NCI-H1105 treated with DMSO at 0.1 percent for 48 hours (cell line): Measurements from ENCODE around the gene ATAT1.
"Not testable (repeated sequence)": the region's sequence is repeated elsewhere in the genome, so short reads cannot be mapped to it uniquely, and the experiment has no call there.

Source experiments
- DNase-seq: peaks from one replicate; lab custom pipeline; 2025; lab: John Stamatoyannopoulos, UW

ATAT1 gene

DNA sequence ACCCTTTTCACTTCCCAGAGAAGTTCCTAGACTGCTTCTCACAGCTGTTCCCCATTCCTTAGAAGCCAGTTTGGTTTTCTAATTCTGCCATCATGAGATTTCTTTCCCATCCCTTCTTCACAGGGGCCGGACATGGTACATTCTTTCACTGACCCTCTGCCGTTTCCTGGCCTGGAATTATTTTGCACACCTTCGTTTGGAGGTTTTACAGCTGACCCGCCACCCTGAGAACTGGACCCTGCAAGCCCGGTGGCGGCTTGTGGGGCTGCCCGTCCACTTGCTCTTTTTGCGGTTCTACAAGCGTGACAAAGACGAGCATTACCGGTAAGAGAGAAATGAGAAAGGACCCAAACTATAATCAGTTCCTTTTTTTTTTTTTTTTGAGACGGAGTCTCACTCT lies 24.5 kb downstream of the ATAT1 start:
- DNase-seq, result no peak

DNA sequence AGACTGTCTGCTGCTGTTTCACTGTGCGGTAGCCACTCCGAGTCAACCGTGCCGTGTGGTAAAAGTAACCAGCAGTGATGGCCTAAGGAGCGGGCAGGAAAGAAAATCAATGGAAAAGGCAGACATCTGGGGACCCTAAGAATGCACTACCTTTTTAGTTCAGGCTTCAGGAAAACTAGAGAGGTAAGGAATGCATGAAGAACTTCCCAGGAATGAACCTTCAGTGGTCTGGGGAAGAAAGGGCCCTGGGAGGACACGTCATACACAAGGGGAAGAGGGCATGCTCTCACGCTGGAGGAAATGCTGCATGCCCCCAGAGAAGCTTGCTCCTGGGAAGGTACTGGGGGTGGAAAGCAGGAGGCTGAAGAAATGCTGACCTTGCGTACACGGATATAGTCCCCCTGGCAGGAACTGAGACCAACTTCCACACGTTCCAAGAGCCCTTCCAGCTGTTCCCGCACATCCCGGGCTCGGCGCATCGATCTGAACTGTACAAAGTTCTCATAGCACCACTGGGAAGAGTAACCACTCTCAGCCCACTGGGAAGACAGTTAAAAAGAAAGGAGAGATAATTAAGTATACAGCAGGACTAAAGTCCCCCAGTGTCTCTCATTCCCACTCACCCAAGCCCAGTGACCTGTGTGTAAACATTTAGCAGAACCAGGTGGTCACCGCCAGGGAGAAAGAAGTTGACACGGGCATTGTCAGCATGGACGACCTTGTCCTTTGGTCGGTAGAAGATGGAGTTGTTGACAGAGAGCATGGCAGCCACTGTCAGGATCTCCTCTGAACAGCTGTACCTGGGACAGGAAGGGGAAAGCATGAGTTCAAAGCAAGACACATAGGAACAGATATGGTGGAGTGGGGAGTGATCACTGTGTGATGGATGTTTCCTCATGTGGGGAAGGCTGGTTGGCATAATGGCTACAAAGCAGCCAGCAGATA lies 28.4 kb downstream of the ATAT1 start:
- DNase-seq, result no peak

DNA sequence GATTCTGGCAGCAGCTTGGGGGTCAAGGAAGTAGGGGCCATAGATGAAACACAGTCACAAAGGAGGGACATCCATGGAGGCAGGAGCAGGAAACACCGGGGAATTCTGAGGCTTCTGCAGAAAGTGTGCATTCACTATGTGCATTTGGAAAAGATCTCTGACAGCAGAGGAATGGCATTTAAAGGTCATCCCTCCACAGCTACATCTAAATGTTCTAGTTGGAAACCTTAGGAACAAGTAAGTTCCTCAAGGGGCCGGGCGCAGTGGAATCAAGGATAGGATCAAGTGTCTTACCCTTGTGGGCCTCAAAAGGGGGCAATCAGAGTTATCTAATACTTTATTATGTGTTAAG lies 29.0 kb downstream of the ATAT1 start:
- DNase-seq, result no peak

DNA sequence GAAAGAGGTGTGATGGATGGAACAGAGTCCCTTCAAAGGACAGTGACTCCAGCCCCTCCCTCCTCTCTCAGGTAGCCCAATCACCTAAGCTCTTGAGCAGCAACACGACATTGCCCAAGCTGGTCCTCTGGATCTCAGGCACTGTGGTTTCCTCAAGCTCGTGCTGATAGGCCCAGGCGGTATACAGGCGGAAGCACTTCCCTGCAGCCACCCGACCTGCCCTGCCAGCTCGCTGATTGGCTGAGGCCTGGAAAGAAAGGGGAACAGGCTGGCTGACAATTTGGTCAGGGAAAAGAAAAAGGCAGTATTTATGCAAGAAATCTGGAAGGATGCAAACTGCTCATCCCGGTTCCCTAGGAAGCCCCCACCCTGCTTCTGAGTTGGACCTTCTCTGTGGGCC lies 29.8 kb downstream of the ATAT1 start:
- DNase-seq, result no peak

DNA sequence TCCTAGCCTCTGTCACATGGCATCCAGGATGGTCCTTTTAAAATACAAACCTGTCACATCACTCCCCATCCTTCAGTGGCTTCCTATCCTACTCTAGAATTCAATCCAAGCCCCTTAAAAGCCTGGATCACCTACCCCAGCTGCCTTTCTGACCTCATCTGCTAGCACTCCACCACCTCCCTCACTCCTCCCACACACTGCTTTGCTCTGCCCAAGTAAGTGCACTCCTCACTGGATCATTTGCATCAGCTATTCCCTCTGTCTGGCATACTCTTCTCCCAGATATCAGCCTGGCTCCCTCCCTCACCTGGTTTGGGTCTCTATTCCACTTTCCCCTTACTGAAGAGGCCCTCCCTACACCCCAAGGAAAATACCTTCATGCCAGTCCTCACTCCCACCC lies 30.8 kb downstream of the ATAT1 start:
- no peak for DNase-seq

DNA sequence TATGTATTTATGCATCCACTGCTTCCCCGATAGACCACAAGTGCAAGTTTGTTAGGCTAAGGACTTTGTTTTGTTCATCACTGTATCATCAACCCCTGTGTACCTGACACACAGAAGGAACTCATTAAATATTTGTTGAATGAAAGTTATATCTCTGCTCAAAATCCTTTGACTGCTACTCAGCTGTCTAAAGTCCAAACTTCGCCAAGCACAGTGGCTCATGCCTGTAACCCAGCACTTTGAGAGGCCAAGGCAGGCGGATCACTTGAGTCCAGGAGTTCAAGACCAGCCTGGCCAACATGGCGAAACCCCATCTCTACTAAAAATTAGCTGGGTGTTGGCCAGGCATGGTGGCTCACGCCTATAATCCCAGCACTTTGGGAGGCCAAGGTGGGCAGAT lies 31.2 kb downstream of the ATAT1 start:
- DNase-seq, result not testable (repeated sequence)

DNA sequence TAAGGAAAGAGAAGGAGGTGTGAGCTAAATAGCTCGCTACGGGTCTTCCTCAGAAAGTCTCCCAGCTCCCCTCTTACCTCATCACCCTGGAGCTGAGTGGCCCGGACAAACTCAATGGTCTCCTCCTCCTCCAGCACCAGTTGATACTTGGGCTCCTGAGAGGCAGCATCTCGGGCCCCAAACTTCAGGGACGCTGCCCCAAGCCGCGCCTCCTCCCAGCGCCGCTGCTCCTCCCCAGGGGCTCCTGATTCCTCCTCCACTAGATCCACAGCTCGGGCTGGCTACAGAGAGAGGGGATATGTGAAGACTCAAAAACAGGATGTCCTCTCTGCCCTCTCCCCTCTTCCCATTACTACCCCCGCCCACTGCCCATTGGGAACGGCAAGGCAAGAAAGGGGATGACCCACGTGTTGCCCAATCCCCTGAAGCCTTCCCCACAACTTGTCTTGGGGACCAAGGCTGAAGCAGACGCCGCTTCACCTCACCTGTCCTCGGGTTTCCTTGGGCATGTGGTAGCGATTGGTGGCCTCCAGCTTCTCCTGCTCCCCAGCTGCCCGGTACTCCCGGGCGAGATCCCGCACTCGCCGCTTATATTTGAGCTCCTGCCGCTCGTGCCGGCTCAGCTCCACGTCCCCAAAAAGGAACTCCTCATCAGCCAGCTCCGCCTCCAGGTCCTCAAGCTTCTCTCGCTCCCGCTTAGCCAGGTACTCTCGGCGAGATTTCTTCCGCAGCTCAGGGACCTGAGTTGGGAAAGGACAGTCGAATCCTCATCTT lies 38.5 kb downstream of the ATAT1 start:
- DNase-seq, result no peak

DNA sequence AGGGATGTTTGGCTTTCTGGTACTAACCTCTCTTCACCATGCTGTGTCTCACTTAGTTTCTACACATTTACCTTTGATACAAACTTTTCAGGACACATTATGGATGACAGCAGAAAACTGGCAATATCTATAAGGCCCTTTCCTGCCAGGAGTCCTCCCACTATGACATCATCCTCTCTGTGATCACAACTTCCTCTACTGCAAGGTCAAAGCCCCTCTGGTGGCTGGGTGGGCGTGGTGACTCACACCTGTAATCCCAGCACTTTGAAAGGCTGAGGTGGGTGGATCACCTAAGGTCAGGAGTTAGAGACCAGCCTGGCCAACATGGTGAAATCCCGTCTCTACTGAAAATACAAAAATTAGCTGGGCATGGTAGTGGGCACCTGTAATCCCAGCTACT lies 39.6 kb downstream of the ATAT1 start:
- not testable (repeated sequence) for DNase-seq

DNA sequence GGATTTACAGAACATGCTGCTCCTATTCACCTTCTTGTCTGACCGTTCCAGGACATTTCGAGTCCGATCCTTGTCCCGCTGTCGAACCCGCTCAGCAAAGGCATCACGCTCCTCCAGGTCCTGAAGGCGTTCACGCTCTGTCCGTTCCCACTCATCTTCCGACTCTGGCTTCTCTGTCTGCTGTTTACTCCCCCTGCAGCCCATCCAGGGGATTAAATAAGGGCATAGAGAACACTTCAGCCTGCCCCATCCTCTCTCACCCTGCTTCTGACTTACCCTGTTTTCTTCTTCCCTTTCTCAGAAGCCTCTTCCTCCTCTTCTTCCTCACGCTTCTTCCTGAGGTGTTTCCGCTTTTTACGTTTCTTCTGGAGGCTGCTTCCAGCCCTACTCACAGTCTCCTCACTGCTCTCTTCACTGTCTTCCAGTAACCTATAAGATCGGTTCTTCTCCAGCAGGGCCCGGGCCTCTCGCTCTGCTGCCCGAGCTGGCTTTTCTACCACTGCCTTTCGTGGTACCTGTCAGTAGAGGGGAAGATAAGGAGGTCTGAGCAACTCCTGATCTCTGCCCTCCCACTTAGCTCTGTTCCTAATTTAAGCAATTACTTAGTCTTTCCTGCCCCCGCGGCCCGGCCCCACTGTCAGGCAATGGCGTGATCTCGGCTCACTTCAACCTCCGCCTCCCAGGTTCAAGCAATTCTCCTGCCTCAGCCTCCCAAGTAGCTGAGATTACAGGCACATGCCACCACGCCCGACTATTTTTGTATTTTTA lies 44.3 kb downstream of the ATAT1 start:
- no peak for DNase-seq

DNA sequence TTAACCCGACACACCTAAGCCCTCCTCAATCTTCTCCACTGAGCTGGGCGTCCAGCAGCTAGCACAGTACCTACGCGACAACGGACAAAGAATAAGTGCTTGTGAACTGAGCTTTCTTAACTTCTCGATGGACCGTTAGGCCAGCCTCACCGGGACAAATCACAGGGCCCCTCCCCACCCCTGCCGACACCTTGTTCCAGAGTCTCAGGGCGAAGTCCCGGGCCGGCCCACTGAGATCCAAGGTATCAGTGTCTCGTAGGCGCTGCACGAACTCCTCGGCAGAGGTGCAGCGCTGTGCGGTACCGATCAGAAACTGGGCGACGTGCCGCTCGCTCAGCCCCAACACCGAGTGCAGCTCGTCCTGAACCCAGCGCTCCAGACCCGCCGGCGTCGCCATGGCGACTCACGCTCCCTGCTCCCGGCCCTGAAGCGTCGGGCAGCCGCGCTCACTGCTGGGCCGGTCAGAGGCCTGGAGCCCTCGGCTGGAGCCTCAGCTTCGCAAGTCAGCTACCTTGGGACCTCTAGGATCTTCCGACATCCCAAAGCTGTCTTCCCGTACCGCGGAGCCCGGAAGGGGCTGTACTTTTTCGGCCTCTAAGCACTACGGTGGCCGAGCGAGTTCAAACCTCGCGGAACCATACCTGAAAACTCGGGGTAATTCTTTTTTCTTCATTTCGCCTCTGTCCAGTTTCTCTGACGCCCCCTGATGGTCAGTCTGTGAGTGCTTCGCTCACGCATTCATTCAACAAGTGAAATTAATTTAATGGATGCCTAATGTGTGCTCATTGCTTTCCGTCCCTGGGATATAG lies 46.0 kb downstream of the ATAT1 start, which contains the start of gene DHX16:
DHX16 (minus strand) TSS at position 562 of the 809 bp plus-strand sequence; CDS start at position 397, 165 bp downstream.
- DNase-seq, result peak; percentile 97

DNA sequence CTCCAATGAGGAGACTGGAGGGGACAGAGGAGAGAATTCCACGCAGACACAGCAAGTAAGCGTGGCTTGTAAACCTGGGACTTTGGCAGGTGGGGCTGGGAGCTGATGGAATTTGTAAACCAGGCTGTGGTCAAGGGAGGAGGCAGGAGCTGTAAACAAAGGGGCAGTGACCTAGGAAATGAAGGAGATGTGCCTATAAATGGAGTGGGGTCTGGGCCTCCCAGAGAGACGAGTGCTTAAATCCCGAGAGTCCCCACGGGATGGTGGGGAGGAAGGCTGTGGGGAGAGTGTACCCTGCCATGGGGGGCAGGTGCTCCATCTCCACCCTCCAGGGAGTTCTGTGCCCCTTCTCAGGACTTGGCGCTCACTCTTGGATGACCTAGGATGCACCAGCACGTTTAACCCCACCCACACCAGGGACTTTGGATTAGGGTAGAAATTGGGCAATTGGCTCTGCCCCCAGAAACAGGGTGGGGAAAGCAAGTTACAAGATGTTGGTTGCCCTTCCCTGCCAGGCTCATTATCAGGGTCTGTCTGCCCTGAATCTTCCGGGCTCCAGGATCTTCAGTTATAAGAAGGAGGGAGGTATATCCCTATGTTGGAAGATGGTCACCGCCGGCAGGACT lies 50.1 kb downstream of the ATAT1 start:
- DNase-seq, result no peak

DNA sequence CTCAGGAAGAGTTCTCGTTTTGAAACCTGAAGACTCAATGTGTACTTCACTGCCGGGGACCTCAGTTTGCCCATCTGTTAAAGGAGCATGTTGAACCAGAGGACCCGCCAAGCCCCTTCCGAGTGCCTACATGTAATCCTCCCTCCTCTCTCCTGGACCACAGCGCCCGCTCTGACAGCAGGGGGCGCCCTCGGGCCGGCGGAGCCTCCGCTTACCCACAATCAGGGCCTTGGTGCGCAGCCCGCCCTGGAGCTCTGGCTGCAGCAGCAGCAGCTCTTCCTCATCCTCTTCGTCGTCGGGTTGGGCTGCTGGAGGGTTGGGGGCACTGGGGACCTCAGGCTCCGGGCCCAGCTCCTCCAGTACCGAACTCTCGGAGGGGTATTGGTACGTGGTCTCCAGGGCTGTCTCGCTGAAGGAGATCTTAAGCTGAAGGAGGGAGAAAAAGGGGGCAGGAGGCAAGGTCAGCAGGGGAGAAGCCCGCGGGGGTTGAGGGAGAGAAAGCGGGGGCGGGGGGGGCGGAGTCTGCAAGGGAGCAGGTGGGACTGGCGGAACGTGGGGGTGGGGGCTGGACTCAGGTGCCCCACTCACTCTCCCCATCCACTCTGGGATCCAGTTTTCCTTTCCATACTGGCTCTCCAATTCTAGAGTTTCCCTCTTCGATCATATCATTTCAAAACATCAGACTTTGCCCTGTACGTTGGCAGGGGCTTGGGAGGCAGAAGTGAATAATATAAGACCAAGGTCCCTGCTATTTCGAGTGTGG lies 52.5 kb downstream of the ATAT1 start:
- peak; percentile 44 for DNase-seq

DNA sequence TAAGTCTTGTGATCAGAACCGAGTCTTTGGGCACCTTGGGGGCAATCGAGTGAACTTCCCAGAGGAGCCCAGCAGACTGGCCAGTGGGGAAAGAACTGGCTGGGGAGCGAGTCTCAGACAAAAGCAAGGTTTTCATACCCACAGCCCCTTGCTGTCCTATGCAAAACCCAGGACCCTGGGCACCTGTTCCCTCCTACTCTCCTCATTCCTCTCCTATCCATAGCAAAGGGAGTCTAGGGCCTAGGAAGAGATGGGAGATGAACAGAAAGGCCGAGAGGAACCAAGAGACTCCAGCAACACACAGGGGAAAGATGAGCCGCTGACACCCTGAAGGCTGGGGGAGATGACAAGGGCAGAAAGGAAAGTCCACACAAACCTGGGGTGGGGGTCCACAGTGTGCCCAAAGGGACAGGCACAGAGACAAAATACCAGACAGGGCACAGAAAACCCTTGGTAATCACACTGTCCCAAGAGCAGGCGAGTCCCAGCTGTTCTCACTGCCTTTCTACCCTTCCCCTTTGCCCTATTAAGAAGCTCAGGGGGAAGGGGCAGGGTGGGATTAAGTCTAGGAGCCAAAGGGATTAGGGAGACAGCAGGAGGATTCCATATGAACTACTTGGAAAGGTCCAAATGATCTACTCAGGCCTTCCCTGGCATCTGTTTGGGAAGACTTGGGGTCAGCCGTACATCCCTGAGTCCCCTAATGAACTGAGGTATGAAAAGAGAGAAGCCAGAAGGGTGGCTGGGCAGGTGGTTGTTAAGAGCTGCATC lies 53.3 kb downstream of the ATAT1 start:
- DNase-seq, result no peak

DNA sequence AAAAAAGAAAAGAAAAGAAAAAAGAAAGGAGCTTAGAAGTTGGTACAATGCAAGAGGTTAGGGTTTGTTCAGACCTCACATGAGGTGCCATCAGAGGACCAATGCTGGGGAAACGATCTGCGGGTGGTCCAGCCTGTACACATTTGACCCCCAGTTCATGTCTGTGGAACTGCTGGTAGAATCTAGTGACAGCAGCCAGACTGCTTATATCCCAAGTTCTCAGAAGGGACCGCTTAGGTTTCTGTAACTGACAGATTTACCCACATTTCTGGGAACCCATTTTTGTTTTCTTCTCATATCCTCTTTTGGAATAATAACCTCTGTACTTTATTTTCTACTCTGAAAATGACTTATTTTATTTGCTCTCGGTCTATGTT lies 55.1 kb downstream of the ATAT1 start:
- no peak for DNase-seq

DNA sequence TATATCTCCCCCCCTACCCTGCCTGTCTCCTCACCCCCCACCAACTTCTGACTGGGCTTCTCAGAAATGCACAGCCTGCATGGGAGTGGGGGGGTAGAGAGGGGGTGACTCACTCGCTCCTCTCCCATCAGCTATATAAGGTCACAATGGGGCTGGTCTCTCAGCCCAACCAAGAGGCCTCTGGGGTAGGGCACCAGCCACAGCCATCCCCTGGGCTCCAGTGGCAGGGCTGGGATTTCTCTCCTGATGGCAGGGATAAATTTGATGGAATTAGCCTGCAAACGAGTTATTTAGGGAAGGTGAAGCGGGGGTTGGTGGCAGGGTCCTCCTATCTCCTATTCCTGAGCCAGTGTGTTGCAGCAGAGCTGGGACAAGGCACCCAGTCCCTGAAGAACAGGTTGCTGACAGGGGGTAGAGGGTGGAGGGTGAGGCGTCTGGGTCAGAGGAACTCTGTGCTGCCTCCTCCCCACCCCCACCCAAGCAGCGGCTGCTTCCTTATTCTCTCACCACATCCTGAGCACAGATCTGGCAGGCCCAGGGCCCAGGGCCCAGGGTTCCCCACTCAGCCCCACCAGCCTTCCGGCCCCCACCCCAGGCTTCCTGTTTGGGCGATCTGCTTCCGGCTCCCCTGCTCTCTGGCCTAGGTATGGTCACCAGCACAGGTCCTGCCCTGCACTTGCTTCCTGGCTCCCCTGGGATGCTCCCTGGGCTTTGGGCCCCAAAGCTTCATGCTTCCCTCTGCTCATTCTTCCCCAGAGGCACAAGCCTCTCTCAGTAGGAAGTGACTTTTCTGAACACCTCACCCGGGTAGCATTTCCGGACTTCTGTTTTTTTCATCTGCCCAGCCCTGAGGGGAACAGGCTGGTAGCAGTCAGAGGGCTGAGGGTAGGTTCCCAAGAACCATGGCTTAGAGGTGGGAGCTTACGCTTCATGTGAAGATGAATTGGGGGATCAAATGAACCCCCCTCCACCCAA lies 55.8 kb downstream of the ATAT1 start:
- DNase-seq, result no peak

DNA sequence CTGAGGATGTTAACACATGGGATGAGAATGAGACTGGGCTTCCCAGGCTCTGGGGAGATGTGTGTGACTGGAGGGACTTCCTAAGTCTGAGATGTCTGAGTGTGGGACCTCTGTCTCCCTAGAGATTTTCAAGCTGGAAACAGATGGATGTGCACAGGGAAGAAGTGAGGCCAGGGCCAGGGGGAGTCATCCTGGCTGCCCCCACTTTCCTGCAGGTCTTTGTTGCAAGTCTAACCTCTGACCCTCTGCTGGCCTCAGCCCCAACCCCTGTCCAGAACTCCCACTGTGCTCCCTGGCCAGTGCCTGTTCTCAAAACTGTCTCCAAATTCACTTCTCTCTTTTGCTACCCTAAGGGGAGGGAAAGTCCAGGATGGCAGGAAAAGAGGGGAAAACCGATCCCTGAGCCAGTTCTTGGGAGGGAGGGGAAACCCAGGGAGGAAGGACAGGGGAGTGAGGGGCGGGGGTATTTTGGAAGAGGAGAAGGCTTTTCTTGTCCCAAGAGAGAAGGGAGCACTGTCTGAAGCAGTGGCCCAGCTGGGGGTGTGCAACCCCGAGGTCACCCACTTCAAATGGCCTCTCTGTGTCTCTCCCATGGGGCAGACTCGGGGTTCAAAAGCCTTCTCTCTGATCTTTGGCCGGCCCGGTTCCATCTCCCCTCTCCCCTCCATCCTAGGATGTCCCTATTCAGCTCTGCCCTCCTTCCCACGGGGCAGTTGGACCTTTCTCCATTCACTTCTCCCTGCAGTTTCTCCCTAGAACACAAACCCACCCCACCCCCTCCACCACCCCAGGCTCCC lies 56.7 kb downstream of the ATAT1 start:
- DNase-seq, result no peak

DNA sequence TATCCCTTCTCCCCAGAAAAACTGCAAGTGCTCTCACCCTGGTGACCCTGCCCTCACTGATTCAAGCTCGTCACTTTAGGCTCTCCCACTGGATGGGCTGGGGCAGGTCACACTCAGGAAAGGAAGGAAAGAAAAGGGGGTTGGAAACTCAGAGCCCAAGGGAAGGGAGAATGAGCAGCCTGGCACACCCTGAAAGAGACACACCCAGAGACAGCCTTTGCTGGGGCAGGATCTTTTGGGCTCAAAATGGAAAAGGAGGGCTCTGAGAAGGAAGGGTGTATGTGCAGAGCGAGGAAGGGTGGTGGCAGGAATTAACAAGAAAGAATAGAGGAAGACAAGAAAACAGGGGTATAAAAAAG lies 57.3 kb downstream of the ATAT1 start:
- DNase-seq, result no peak
